GM12878 (cell line): Measurements from ENCODE around the gene CTNS. TPM values are rescaled to one million over a fixed set of nuclear protein-coding genes. Genes with fewer than 3 reads are reported as not detected.

Source experiments
- BACH1 ChIP-seq: fragments of 450-650 bp; IDR thresholded peaks from 2 replicates; pipeline ENCODE4 v1.6.1; 2017; ENCODE audit warnings: mild to moderate bottlenecking, borderline replicate concordance
- CREB1 ChIP-seq: IDR thresholded peaks from 2 replicates; pipeline ENCODE4 v1.6.1; 2012; ENCODE audit warnings: low read depth, mild to moderate bottlenecking, inconsistent platforms
- CUX1 ChIP-seq: IDR thresholded peaks from 2 replicates; pipeline ENCODE4 v1.6.1; 2012; ENCODE audit warnings: improper control_type of control experiment, low read depth, low read length; ENCODE audit not compliant: insufficient replicate concordance
- ELK1 ChIP-seq: IDR thresholded peaks from 2 replicates; pipeline ENCODE4 v1.6.1; 2012; ENCODE audit warnings: low read depth, low read length, improper control_type of control experiment
- EP300 ChIP-seq, 2 experiments: fragments of 150-350 bp in 1 of 2; IDR thresholded peaks; 2 replicates each; pipeline ENCODE4 v1.6.1; 2011 to 2012; ENCODE audit warnings: low read depth in 2 of 2, low read length in 2 of 2, borderline replicate concordance in 1 of 2, improper control_type of control experiment in 1 of 2, inconsistent platforms in 1 of 2; ENCODE audit not compliant: control insufficient read depth in 1 of 2
- KLF5 ChIP-seq: fragments of 450-650 bp; IDR thresholded peaks from 2 replicates; pipeline ENCODE4 v1.6.1; 2014; ENCODE audit warnings: mild to moderate bottlenecking; ENCODE audit not compliant: partially characterized antibody
- LARP7 ChIP-seq: fragments of 450-650 bp; IDR thresholded peaks from 2 replicates; pipeline ENCODE4 v1.6.1; 2017; ENCODE audit warnings: mild to moderate bottlenecking
- MXI1 ChIP-seq: fragments of 150-350 bp; IDR thresholded peaks from 2 replicates; pipeline ENCODE4 v1.6.1; 2011; ENCODE audit warnings: low read depth, mild to moderate bottlenecking, inconsistent platforms, low read length, improper control_type of control experiment
- MYB ChIP-seq: fragments of 150-350 bp; IDR thresholded peaks from 2 replicates; pipeline ENCODE4 v1.6.1; 2014; ENCODE audit warnings: mild to moderate bottlenecking, low read depth, low read length, borderline replicate concordance
- NFYA ChIP-seq: IDR thresholded peaks from 2 replicates; pipeline ENCODE4 v1.6.1; 2011; ENCODE audit warnings: low read depth, mild to moderate bottlenecking, low read length, improper control_type of control experiment, borderline replicate concordance
- NR2F1 ChIP-seq: fragments of 450-650 bp; conservative IDR thresholded peaks from 2 replicates; pipeline ENCODE4 v1.6.1; 2017; ENCODE audit warnings: mild to moderate bottlenecking
- POLR2A ChIP-seq: IDR thresholded peaks from 2 replicates; pipeline ENCODE4 v1.6.1; 2011; ENCODE audit warnings: low read depth, mild to moderate bottlenecking, low read length
- RAD51 ChIP-seq: fragments of 450-650 bp; IDR thresholded peaks from 2 replicates; pipeline ENCODE4 v1.6.1; 2016; ENCODE audit warnings: moderate library complexity, mild to moderate bottlenecking, inconsistent platforms
- RCOR1 ChIP-seq: conservative IDR thresholded peaks from 2 replicates; pipeline ENCODE4 v1.6.1; 2012; ENCODE audit warnings: low read depth, low read length, improper control_type of control experiment
- RUNX3 ChIP-seq: IDR thresholded peaks from 2 replicates; pipeline ENCODE4 v1.6.1; 2012; ENCODE audit warnings: low read length, inconsistent platforms
- SIN3A ChIP-seq: IDR thresholded peaks from 2 replicates; pipeline ENCODE4 v1.6.1; 2012; ENCODE audit warnings: low read depth, low read length, improper control_type of control experiment
- SREBF2 ChIP-seq: IDR thresholded peaks from 2 replicates; pipeline ENCODE4 v1.6.1; 2012; ENCODE audit warnings: mild to moderate bottlenecking, low read length
- USF2 ChIP-seq: IDR thresholded peaks from 2 replicates; pipeline ENCODE4 v1.6.1; 2011; ENCODE audit warnings: low read depth, low read length, improper control_type of control experiment, borderline replicate concordance
- YY1 ChIP-seq: IDR thresholded peaks from 2 replicates; pipeline ENCODE4 v1.6.1; 2011; ENCODE audit warnings: low read depth, mild to moderate bottlenecking, low read length
- ZBTB33 ChIP-seq: fragments of 450-650 bp; IDR thresholded peaks from 2 replicates; pipeline ENCODE4 v1.6.1; 2017; ENCODE audit warnings: mild to moderate bottlenecking
- ZNF622 ChIP-seq: fragments of 450-650 bp; IDR thresholded peaks from 2 replicates; pipeline ENCODE4 v1.6.1; 2017; ENCODE audit warnings: mild to moderate bottlenecking, inconsistent platforms
- polyA plus RNA-seq, 11 experiments: library from polyadenylated mRNA; depleted of rRNA in 4 of 11; unstranded in 6 of 11; stranded (reverse) in 5 of 11; fragments of >200 nt; fragmentation: Nextera tagmentation in 4 of 11; fragmentation: Illumina TruSeq in 1 of 11; extraction: Ambion mirVana in 4 of 11; extraction: Trizol in 1 of 11; gene quantifications; 1 replicate in 1 of 11; 2 replicates in 10 of 11; pipeline versions ENCODE4 v1.2.1 to v1.2.3, GENCODE V29; 2011 to 2016; ENCODE audit warnings: inconsistent platforms in 2 of 11, missing spikeins in 2 of 11, low read depth in 1 of 11
- total RNA-seq, 4 experiments: library from RNA; depleted of rRNA in 3 of 4; stranded (reverse); fragments of >200 nt in 3 of 4; fragmentation: Illumina TruSeq in 1 of 4; extraction: Trizol in 1 of 4; gene quantifications; 2 replicates each; pipeline versions ENCODE4 v1.2.1 to v1.2.3, GENCODE V29; 2013 to 2021

Gene CTNS
- total and polyA plus RNA-seq, 10 of the 15 experiments (the other 5 are each of a cell fraction or from before 2014, with no cell fraction given) = 0.92 to 10.7 (median 6.4) TPM

DNA sequence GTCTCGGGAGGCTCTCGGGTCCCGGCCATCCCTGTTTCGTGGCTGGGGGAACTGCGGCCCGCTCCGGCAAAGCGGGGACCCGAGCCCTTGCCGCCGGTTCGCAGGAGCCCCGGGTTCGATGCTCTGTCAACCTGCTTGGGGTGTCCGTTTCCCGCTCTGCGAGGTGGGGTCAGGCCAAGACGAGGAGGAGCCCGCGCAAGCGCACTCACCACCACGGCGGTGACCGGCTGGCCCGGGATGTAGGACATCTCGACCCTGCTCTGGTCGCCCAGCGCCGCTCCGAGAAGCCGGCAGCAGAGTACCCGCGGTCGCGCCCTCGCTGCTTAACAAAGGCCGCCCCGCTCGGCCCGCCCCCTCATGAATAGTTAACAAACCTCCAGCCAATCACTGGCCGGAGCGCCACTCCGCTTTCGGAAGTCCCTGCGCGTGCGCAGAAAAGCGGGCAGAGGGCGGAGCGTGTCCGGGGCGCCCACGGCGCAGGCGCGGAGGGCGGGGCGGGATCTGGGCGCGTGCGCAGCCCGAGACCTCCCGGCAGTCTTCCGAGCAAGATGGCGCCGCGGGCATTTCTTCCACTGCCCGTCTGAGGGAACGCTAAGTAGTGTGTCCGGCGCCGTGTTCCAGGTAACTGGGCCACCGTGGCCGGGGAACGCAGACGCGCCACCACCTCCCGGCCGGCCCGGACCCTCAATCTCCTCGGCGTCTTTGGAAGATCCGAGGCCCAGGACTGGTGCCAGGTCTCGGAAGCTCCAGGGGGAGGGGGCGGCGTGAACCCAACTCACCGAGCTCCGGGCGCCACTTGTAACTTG, 31.9 kb downstream of the CTNS start, which contains the start of the genes EMC6 and TAX1BP3 (continued):
- TF ChIP-seq CUX1 (no peak), RAD51 (no peak), NR2F1 (no peak; the same call in 1 of the 2 replicates), KLF5 (no peak), SIN3A (peak; percentile 76; the same call in 1 of the 2 replicates), SREBF2 (no peak), NFYA (no peak), EP300 (IDR thresholded peaks at IDR 0.05; ENCODE audit: borderline replicate concordance in 1 of 2, control insufficient read depth in 1 of 2, low read depth in 2 of 2, low read length in 2 of 2) (no peak), MYB (0 out of 2 replicates have a peak, but pooled peaks have one; percentile 16), MXI1 (peak; percentile 48; the same call in 1 of the 2 replicates), YY1 (peak; percentile 99), POLR2A (peak; percentile 96), ZBTB33 (no peak), CREB1 (no peak), ZNF622 (no peak), BACH1 (peak; percentile 31; the same call in 1 of the 2 replicates), LARP7 (peak; percentile 53; the same call in 1 of the 2 replicates), USF2 (no peak), ELK1 (no peak), RCOR1 (no peak), RUNX3 (no peak)
